CD4-positive, alpha-beta T cell treated with Interferon alpha-2 for 1 hour (primary cell): Measurements from ENCODE around the gene DYSF.
A peak's percentile ranks its signal among the peaks of the same experiment; 100 is the strongest.

Source experiments
- DNase-seq, 2 donors: peaks; one replicate each; pipeline ENCODE4 v3.0.0-alpha.2; 2020 to 2022

The DYSF gene

GRCh38 chr2:71605173-71605641 is 151.8 kb downstream of the DYSF start:
- DNase-seq = peak in 1 of 2 donors; percentile 0

- DNase-seq = peak in 1 of 2 donors; percentile 0
Measured at GRCh38 chr2:71605781-71606241, 152.4 kb downstream of the DYSF start.

- no peak for DNase-seq
Measured at GRCh38 chr2:71606244-71606643, 152.9 kb downstream of the DYSF start.

GRCh38 chr2:71607151-71607889 is 154.0 kb downstream of the DYSF start:
- DNase-seq = no peak

GRCh38 chr2:71608034-71608433 is 154.7 kb downstream of the DYSF start:
- no peak for DNase-seq

- DNase-seq = no peak
Measured at GRCh38 chr2:71608441-71608840, 155.1 kb downstream of the DYSF start.

GRCh38 chr2:71609029-71609428 is 155.7 kb downstream of the DYSF start:
- no peak for DNase-seq

- no peak for DNase-seq
Measured at GRCh38 chr2:71609441-71609840, 156.1 kb downstream of the DYSF start.

GRCh38 chr2:71609958-71610357 is 156.6 kb downstream of the DYSF start:
- DNase-seq = no peak

GRCh38 chr2:71610671-71611070 is 157.3 kb downstream of the DYSF start:
- DNase-seq = no peak

GRCh38 chr2:71611247-71611646 is 157.9 kb downstream of the DYSF start:
- no peak for DNase-seq

GRCh38 chr2:71611781-71612527 is 158.6 kb downstream of the DYSF start:
- no peak for DNase-seq

GRCh38 chr2:71612581-71613402 is 159.4 kb downstream of the DYSF start:
- no peak for DNase-seq

GRCh38 chr2:71613403-71613952 is 160.1 kb downstream of the DYSF start:
- DNase-seq = no peak

GRCh38 chr2:71613953-71614925 is 160.9 kb downstream of the DYSF start:
- DNase-seq = no peak

GRCh38 chr2:71614976-71615766 is 161.8 kb downstream of the DYSF start:
- DNase-seq = no peak

- no peak for DNase-seq
Measured at GRCh38 chr2:71615767-71616730, 162.7 kb downstream of the DYSF start.

GRCh38 chr2:71617266-71617665 is 163.9 kb downstream of the DYSF start:
- no peak for DNase-seq

- no peak for DNase-seq
Measured at GRCh38 chr2:71618327-71619113, 165.2 kb downstream of the DYSF start.
